HG02759 (cell line): ENCODE data around the gene DIO1.

Source experiments
- ATAC-seq: cut with Tn5 transposase; IDR thresholded peaks from one replicate; pipeline ENCODE4 v1.9.1; 2021; ENCODE audit warnings: mild to moderate bottlenecking, moderate library complexity; ENCODE audit not compliant: unreplicated experiment

DIO1 gene

GRCh38 chr1:53892911-53893310 lies 1.1 kb upstream of the DIO1 start:
- ATAC-seq: no peak

GRCh38 chr1:53894644-53895043 lies 657 bp downstream of the DIO1 start:
- no peak for ATAC-seq

- no peak for ATAC-seq
These were observed 1.4 kb downstream of the DIO1 start for GRCh38 chr1:53895421-53895820.

GRCh38 chr1:53896635-53897229 lies 2.7 kb downstream of the DIO1 start:
- no peak for ATAC-seq

GRCh38 chr1:53899206-53899628 lies 5.2 kb downstream of the DIO1 start:
- no peak for ATAC-seq

- no peak for ATAC-seq
These were observed 5.7 kb downstream of the DIO1 start for GRCh38 chr1:53899708-53900107.

- ATAC-seq: no peak
These were observed 8.5 kb downstream of the DIO1 start for GRCh38 chr1:53902235-53903138.

- no peak for ATAC-seq
These were observed 11.5 kb downstream of the DIO1 start for GRCh38 chr1:53905509-53905908.

GRCh38 chr1:53906121-53906520 lies 12.1 kb downstream of the DIO1 start:
- ATAC-seq: no peak

GRCh38 chr1:53909946-53910345 lies 16.0 kb downstream of the DIO1 start:
- no peak for ATAC-seq

- no peak for ATAC-seq
These were observed 17.5 kb downstream of the DIO1 start for GRCh38 chr1:53911442-53911841.

- no peak for ATAC-seq
These were observed 19.5 kb downstream of the DIO1 start for GRCh38 chr1:53913352-53914033.

- no peak for ATAC-seq
These were observed 24.4 kb downstream of the DIO1 start for GRCh38 chr1:53918343-53918742.

- no peak for ATAC-seq
These were observed 25.7 kb downstream of the DIO1 start for GRCh38 chr1:53919675-53920066.

GRCh38 chr1:53927376-53927881 lies 33.4 kb downstream of the DIO1 start:
- no peak for ATAC-seq

GRCh38 chr1:53929246-53929960 lies 35.4 kb downstream of the DIO1 start:
- no peak for ATAC-seq

GRCh38 chr1:53930932-53931331 lies 36.9 kb downstream of the DIO1 start:
- ATAC-seq: no peak

- no peak for ATAC-seq
These were observed 37.5 kb downstream of the DIO1 start for GRCh38 chr1:53931523-53931922.

GRCh38 chr1:53934170-53934765 lies 40.3 kb downstream of the DIO1 start:
- no peak for ATAC-seq

- no peak for ATAC-seq
These were observed 42.4 kb downstream of the DIO1 start for GRCh38 chr1:53936430-53936829.
